Liver (tissue), 9 donors: Measurements from ENCODE around the gene TRIP6. TPM values are rescaled to one million over a fixed set of nuclear protein-coding genes. Genes with fewer than 3 reads are reported as not detected.
"Not testable (repeated sequence)": the region's sequence is repeated elsewhere in the genome, so short reads cannot be mapped to it uniquely, and the experiment has no call there.

Experiments used
- DNase-seq: peaks from one replicate; pipeline ENCODE4 v3.0.0-alpha.2; 2017; ENCODE audit warnings: low spot score
- H3K27ac ChIP-seq, 2 donors: one replicate each; pipeline ENCODE4 v1.7.0; 2013; ENCODE audit warnings: inconsistent platforms in 2 of 2, low read length in 2 of 2, control low read depth in 1 of 2, low read depth in 1 of 2, mild to moderate bottlenecking in 1 of 2
- H3K27me3 ChIP-seq, 4 donors: one replicate each; pipeline versions ENCODE4 v1.6.1 to v1.7.0; 2013; ENCODE audit warnings: low read length in 3 of 4, inconsistent platforms in 1 of 4, mild to moderate bottlenecking in 1 of 4, moderate library complexity in 1 of 4; ENCODE audit not compliant: control insufficient read depth in 4 of 4, insufficient read depth in 4 of 4
- H3K36me3 ChIP-seq, 4 donors: one replicate each; pipeline versions ENCODE4 v1.6.1 to v1.7.0; 2013; ENCODE audit warnings: low read length in 3 of 4, mild to moderate bottlenecking in 3 of 4, low read depth in 1 of 4, moderate library complexity in 1 of 4; ENCODE audit not compliant: control insufficient read depth in 4 of 4, insufficient read depth in 3 of 4
- H3K4me1 ChIP-seq, 4 donors: one replicate each; pipeline versions ENCODE4 v1.6.1 to v1.7.0; 2013; ENCODE audit warnings: low read length in 3 of 4, mild to moderate bottlenecking in 3 of 4, moderate library complexity in 1 of 4; ENCODE audit not compliant: control insufficient read depth in 4 of 4, insufficient read depth in 4 of 4
- H3K4me3 ChIP-seq, 3 donors: one replicate each; pipeline versions ENCODE4 v1.6.1 to v1.7.0; 2013; ENCODE audit warnings: low read length in 3 of 3, control low read depth in 1 of 3, low read depth in 1 of 3, mild to moderate bottlenecking in 1 of 3
- H3K9ac ChIP-seq, 2 donors: one replicate each; pipeline ENCODE4 v1.7.0; 2013; ENCODE audit warnings: low read length in 2 of 2, mild to moderate bottlenecking in 2 of 2, moderate library complexity in 2 of 2, control low read depth in 1 of 2, low read depth in 1 of 2
- H3K9me3 ChIP-seq, 4 donors: one replicate each; pipeline versions ENCODE4 v1.6.1 to v1.7.0; 2013; ENCODE audit warnings: low read length in 3 of 4; ENCODE audit not compliant: control insufficient read depth in 4 of 4
- EGR1 ChIP-seq, 2 donors: IDR thresholded peaks; 2 replicates each; pipeline ENCODE4 v1.6.1; 2016 to 2018; ENCODE audit warnings: antibody characterized with exemption in 2 of 2, low read depth in 2 of 2
- FOXA1 ChIP-seq: IDR thresholded peaks from 2 replicates; pipeline ENCODE4 v1.6.1; 2016; ENCODE audit warnings: antibody characterized with exemption
- FOXA2 ChIP-seq: IDR thresholded peaks from 2 replicates; pipeline ENCODE4 v1.6.1; 2016; ENCODE audit warnings: antibody characterized with exemption
- GABPA ChIP-seq, 2 donors: IDR thresholded peaks in 1 of 2; conservative IDR thresholded peaks in 1 of 2; 2 replicates each; pipeline ENCODE4 v1.6.1; 2016; ENCODE audit warnings: antibody characterized with exemption in 2 of 2, mild to moderate bottlenecking in 1 of 2, moderate library complexity in 1 of 2
- HNF4G ChIP-seq: IDR thresholded peaks from 2 replicates; pipeline ENCODE4 v1.6.1; 2016; ENCODE audit warnings: antibody characterized with exemption
- JUND ChIP-seq, 2 donors: IDR thresholded peaks; 2 replicates each; pipeline ENCODE4 v1.6.1; 2016; ENCODE audit warnings: antibody characterized with exemption in 2 of 2
- NR2F2 ChIP-seq: IDR thresholded peaks from 2 replicates; pipeline ENCODE4 v1.6.1; 2016; ENCODE audit warnings: antibody characterized with exemption
- RAD21 ChIP-seq, 2 donors: IDR thresholded peaks; 2 replicates each; pipeline ENCODE4 v1.6.1; 2016; ENCODE audit warnings: antibody characterized with exemption in 2 of 2, mild to moderate bottlenecking in 2 of 2
- RXRA ChIP-seq, 2 donors: IDR thresholded peaks; 2 replicates each; pipeline ENCODE4 v1.6.1; 2017 to 2018; ENCODE audit warnings: antibody characterized with exemption in 2 of 2, mild to moderate bottlenecking in 1 of 2
- SP1 ChIP-seq: IDR thresholded peaks from 2 replicates; pipeline ENCODE4 v1.6.1; 2018; ENCODE audit warnings: antibody characterized with exemption, mild to moderate bottlenecking
- TAF1 ChIP-seq: conservative IDR thresholded peaks from 2 replicates; pipeline ENCODE4 v1.6.1; 2016; ENCODE audit warnings: antibody characterized with exemption, mild to moderate bottlenecking
- YY1 ChIP-seq: IDR thresholded peaks from 2 replicates; pipeline ENCODE4 v1.6.1; 2016; ENCODE audit warnings: antibody characterized with exemption, mild to moderate bottlenecking
- WGBS: extraction: QIAGEN DNeasy Blood & Tissue Kit; methylation state at CpG from one replicate; pipeline ENCODE4 v1.1.7; 2013; 5-methylcytosine and 5-hydroxymethylcytosine counted together
- polyA plus RNA-seq, 2 donors: library from polyadenylated mRNA; stranded (reverse) in 1 of 2; unstranded in 1 of 2; fragments of 200-250 nt in 1 of 2; fragments of >200 nt in 1 of 2; fragmentation: Nextera tagmentation in 1 of 2; extraction: Ambion mirVana in 1 of 2; gene quantifications; one replicate each; pipeline versions ENCODE4 v1.2.1 to v1.2.3, GENCODE V29; 2013 to 2015
- total RNA-seq, 2 donors: library from RNA; depleted of rRNA; stranded (reverse); fragments of >200 nt; gene quantifications; one replicate each; pipeline ENCODE4 v1.2.3, GENCODE V29; 2014
- TF ChIP-seq, protein P1 (sequence below): IDR thresholded peaks from 2 replicates; pipeline ENCODE4 v1.6.1; 2016; ENCODE audit warnings: antibody characterized with exemption, mild to moderate bottlenecking
- TF ChIP-seq, protein P2 (sequence below): IDR thresholded peaks from 2 replicates; pipeline ENCODE4 v1.6.1; 2016; ENCODE audit warnings: antibody characterized with exemption
- TF ChIP-seq, protein P3 (sequence below): IDR thresholded peaks from 2 replicates; pipeline ENCODE4 v1.6.1; 2016; ENCODE audit warnings: antibody characterized with exemption
- TF ChIP-seq, protein P4 (sequence below): IDR thresholded peaks from 2 replicates; pipeline ENCODE4 v1.6.1; 2016; ENCODE audit warnings: antibody characterized with exemption
- donor health status: healthy.
- donor health status: healthy.
- donor health status: healthy.
- donor health status: healthy.
- donor health status: healthy.

TRIP6 gene
- total and polyA plus RNA-seq, 4 donors, result 14.6 to 30.7 (median 18.1) TPM

DNA sequence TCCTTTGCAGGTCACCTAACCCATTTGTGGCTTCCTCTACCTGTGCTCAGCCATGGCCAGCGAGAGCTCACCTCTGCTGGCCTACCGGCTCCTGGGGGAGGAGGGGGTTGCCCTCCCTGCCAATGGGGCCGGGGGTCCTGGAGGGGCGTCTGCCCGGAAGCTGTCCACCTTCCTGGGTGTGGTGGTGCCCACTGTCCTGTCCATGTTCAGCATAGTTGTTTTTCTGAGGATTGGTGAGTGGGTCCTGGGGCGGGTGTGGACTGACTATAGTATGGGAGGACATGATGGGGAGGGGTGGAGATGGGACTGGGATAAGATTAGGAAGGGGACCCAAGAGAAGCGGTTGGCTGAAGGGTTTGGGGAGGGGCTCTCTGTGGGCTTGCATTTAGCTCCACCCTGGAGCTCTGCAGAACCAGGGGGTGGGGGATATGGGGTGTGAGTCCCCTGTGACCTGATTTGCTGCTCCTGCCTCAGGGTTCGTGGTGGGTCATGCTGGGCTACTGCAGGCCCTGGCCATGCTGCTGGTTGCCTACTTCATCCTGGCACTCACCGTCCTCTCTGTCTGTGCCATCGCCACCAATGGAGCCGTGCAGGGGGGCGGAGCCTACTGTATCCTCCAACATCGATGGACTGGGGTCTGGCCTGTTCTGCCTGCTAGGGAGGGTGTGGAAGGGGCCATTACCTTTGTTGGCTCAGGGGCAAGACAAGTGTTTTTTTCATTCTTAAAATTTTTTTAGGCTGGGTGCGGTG is 12.9 kb upstream of the TRIP6 start:
- Histone ChIP-seq H3K27ac (no peak overlapping the region), H3K36me3 (peaks cover 0 to 2% (median 0%) of the 10 kb centered on the region in 4 donors), H3K9me3 (no peaks in the 10 kb centered on the region), H3K9ac (no peak overlapping the region), H3K4me1 (peaks cover 7 to 17% (median 11%) of the 10 kb centered on the region in 4 donors), H3K27me3 (no peaks in the 10 kb centered on the region), H3K4me3 (no peak overlapping the region)
- TF ChIP-seq FOXA1 (no peak), EGR1 (IDR thresholded peaks at IDR 0.05; ENCODE audit: low read depth in 2 of 2) (no peak), YY1 (no peak), JUND (IDR thresholded peaks at IDR 0.05) (no peak), FOXA2 (no peak), HNF4G (no peak), SP1 (no peak), RXRA (IDR thresholded peaks at IDR 0.05) (no peak), GABPA (IDR thresholded peaks at IDR 0.05 in 1 of 2, conservative IDR thresholded peaks at IDR 0.05 in 1 of 2) (no peak), RAD21 (IDR thresholded peaks at IDR 0.05) (no peak)
- TF ChIP-seq, protein P1, sequence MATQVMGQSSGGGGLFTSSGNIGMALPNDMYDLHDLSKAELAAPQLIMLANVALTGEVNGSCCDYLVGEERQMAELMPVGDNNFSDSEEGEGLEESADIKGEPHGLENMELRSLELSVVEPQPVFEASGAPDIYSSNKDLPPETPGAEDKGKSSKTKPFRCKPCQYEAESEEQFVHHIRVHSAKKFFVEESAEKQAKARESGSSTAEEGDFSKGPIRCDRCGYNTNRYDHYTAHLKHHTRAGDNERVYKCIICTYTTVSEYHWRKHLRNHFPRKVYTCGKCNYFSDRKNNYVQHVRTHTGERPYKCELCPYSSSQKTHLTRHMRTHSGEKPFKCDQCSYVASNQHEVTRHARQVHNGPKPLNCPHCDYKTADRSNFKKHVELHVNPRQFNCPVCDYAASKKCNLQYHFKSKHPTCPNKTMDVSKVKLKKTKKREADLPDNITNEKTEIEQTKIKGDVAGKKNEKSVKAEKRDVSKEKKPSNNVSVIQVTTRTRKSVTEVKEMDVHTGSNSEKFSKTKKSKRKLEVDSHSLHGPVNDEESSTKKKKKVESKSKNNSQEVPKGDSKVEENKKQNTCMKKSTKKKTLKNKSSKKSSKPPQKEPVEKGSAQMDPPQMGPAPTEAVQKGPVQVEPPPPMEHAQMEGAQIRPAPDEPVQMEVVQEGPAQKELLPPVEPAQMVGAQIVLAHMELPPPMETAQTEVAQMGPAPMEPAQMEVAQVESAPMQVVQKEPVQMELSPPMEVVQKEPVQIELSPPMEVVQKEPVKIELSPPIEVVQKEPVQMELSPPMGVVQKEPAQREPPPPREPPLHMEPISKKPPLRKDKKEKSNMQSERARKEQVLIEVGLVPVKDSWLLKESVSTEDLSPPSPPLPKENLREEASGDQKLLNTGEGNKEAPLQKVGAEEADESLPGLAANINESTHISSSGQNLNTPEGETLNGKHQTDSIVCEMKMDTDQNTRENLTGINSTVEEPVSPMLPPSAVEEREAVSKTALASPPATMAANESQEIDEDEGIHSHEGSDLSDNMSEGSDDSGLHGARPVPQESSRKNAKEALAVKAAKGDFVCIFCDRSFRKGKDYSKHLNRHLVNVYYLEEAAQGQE, result no peak
- TF ChIP-seq, protein P2, sequence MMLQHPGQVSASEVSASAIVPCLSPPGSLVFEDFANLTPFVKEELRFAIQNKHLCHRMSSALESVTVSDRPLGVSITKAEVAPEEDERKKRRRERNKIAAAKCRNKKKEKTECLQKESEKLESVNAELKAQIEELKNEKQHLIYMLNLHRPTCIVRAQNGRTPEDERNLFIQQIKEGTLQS, result no peak
- TF ChIP-seq, protein P3, sequence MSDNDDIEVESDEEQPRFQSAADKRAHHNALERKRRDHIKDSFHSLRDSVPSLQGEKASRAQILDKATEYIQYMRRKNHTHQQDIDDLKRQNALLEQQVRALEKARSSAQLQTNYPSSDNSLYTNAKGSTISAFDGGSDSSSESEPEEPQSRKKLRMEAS, result no peak
- no peak for DNase-seq
- WGBS, result 97% methylated on average over 14 of the region's 14 CpGs

DNA sequence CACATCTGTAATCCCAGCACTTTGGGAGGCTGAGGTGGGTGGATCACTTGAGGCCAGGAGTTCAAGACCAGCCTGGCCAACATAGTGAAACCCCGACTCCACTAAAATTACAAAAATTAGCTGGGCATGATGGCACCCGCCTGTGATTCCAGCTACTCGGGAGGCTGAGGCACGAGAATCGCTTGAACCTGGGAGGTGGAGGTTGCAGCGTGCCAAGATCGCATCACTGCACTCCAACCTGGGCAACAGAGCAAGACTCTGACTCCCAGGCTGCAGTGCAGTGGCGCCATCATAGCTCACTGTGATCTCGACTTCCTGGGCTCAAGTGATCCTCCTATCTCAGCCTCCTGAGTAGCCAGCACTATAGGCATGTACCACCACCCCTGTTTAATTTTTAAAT is 12.3 kb upstream of the TRIP6 start:
- not testable (repeated sequence) for H3K9ac ChIP-seq, H3K27ac ChIP-seq, H3K4me3 ChIP-seq, DNase-seq, H3K9me3 ChIP-seq, H3K27me3 ChIP-seq, H3K36me3 ChIP-seq
- WGBS, result 98% methylated on average over 9 of the region's 9 CpGs
- H3K4me1 ChIP-seq, result peaks cover 7 to 17% (median 11%) of the 10 kb centered on the region in 4 donors

DNA sequence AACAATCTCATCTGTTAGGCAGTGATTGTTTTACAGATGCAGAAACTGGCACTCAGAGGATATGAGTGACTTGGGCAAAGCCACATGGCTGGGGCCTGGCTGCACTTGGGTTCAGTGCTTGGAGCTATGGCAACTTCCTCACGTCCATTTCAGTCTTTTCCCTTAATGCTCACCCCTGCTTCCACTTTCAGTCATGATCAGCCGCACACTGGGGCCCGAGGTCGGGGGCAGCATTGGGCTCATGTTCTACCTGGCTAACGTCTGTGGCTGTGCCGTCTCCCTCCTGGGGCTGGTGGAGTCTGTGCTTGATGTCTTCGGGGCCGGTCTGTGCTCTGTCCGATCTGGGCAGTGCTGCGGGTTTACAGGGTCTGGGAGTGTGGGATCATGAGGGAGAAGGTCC is 11.7 kb upstream of the TRIP6 start:
- no peak for DNase-seq
- H3K4me1 ChIP-seq, result peaks cover 7 to 17% (median 11%) of the 10 kb centered on the region in 4 donors
- H3K9me3 ChIP-seq, result no peaks in the 10 kb centered on the region
- no peak overlapping the region for H3K4me3 ChIP-seq
- H3K36me3 ChIP-seq, result peaks cover 0 to 3% (median under 1%) of the 10 kb centered on the region in 4 donors
- H3K9ac ChIP-seq, result no peak overlapping the region
- no peaks in the 10 kb centered on the region for H3K27me3 ChIP-seq
- 97% methylated on average over 10 of the region's 10 CpGs for WGBS
- H3K27ac ChIP-seq, result no peak overlapping the region
- no peak for TF ChIP-seq JUND (IDR thresholded peaks at IDR 0.05)
- TF ChIP-seq, protein P3, result no peak
- TF ChIP-seq, protein P4, sequence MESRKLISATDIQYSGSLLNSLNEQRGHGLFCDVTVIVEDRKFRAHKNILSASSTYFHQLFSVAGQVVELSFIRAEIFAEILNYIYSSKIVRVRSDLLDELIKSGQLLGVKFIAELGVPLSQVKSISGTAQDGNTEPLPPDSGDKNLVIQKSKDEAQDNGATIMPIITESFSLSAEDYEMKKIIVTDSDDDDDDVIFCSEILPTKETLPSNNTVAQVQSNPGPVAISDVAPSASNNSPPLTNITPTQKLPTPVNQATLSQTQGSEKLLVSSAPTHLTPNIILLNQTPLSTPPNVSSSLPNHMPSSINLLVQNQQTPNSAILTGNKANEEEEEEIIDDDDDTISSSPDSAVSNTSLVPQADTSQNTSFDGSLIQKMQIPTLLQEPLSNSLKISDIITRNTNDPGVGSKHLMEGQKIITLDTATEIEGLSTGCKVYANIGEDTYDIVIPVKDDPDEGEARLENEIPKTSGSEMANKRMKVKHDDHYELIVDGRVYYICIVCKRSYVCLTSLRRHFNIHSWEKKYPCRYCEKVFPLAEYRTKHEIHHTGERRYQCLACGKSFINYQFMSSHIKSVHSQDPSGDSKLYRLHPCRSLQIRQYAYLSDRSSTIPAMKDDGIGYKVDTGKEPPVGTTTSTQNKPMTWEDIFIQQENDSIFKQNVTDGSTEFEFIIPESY, result no peak
- TF ChIP-seq NR2F2, result no peak
- TF ChIP-seq, protein P2, result no peak
- TF ChIP-seq FOXA2, result no peak
- no peak for TF ChIP-seq FOXA1
- no peak for TF ChIP-seq YY1
- TF ChIP-seq HNF4G, result no peak
- TF ChIP-seq RXRA (IDR thresholded peaks at IDR 0.05), result no peak
- TF ChIP-seq TAF1, result no peak
- no peak for TF ChIP-seq EGR1 (IDR thresholded peaks at IDR 0.05; ENCODE audit: low read depth in 2 of 2)
- TF ChIP-seq, protein P1, result no peak
